Stimulated activated CD8-positive, alpha-beta memory T cell treated with anti-CD3 and anti-CD28 coated beads, Interleukin-7, amount 100 ng/mL, for 48 hours (primary cell): ENCODE measurements around the gene CDKN1C.

Experiments used
- DNase-seq, 2 donors: peaks; one replicate each; pipeline ENCODE4 v3.0.0-alpha.2; 2020; ENCODE audit warnings: low read depth in 1 of 2; ENCODE audit errors: extremely low read depth in 1 of 2

The CDKN1C gene

GRCh38 chr11:2890466-2891294, 5.1 kb upstream of the CDKN1C start:
- no peak for DNase-seq

GRCh38 chr11:2889362-2890273, 4.0 kb upstream of the CDKN1C start:
- DNase-seq: no peak

- DNase-seq: peak; percentile 58 to 75
These were observed 2.8 kb upstream of the CDKN1C start for GRCh38 chr11:2888266-2888968.

DNA sequence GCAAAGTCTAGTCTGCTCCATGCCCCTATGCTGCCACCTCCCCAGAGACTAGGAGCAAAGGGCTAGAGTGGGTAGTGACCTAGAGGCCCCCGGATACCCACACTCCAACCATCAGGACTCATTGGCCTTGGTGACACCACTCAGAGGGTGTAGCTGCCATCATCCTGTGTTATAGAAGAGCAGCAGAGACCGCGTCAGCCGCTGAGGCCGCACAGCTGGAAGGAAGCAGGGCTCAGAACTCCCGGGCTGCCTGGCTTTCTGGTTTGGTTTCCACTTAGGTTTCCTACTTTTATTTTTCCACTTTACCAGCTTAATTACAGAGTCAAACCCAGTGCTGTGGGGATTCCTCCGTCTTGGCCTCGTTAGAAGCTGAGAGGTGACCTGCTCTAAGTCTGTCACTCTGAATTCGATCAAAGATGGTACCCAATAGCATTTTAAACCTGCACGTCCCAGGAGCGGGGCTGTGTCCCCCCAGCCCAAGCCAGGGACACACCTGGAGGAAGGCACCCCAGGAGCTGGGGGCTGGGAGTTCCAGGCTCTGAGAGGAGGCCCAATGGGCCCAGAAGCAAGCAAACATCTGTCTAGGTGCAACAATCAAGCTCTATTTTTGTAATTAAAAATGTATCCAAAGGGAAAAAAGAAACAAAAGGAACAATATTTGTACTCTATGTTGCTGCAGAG, 2.1 kb upstream of the CDKN1C start:
- DNase-seq: no peak

GRCh38 chr11:2886936-2887335, 1.4 kb upstream of the CDKN1C start:
- DNase-seq: no peak

DNA sequence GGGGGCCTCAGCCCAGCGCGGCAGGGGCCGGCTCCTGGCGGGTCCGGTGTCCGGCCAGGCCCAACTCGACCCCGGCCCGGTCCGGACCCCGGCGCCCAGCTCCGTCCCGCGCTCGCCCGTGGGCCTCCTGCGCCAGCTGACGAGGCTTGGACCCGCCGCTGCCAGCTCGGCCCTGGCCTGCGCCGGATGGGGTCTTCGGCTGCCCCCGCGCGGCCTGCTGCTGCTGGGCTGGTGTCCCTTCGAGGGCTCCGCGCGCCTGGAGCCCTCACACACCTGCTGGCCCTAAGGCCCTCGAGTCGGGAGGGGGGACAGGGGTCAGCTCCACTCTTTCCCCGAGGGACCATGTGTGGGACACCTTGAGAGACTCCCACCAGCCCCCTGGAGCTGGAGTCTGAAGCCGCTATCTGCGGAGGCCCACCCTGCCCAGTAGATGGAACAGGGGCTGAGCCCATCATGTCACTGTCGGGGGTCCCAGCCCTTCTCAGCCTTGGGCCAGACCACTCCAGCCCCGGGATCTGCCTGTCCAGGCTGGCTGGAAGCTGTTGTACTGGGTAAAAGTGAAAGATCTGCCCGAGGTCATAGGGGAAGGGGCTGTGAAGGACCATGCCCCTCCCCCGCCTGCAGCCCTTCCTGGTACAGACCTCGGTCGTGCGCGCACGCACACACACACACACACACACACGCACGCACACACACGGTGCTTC, 768 bp upstream of the CDKN1C start:
- no peak for DNase-seq

DNA sequence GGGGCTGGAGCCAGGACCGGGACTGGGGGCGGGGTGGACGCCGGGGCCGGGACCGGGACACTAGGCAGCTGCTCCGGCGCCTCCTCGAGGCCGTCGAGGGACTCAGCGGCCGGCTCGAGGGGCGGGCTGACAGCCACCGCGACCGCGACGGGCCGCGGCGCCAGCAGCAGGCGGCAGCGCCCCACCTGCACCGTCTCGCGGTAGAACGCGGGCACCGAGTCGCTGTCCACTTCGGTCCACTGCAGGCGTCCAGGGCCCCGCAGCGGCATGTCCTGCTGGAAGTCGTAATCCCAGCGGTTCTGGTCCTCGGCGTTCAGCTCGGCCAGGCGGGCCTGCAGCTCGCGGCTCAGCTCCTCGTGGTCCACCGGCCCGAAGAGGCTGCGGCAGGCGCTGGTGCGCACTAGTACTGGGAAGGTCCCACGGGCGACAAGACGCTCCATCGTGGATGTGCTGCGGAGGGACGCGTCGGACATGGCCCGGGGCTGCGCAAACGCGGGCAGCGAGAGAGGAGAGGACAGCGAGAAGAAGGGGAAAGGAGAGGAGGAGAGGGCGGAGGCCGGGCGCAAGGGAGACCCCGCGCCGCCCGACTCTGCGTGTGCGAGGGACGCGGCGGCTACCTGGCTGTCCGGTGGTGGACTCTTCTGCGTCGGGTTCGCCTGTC, 428 bp downstream of the CDKN1C start:
- DNase-seq: no peak

DNA sequence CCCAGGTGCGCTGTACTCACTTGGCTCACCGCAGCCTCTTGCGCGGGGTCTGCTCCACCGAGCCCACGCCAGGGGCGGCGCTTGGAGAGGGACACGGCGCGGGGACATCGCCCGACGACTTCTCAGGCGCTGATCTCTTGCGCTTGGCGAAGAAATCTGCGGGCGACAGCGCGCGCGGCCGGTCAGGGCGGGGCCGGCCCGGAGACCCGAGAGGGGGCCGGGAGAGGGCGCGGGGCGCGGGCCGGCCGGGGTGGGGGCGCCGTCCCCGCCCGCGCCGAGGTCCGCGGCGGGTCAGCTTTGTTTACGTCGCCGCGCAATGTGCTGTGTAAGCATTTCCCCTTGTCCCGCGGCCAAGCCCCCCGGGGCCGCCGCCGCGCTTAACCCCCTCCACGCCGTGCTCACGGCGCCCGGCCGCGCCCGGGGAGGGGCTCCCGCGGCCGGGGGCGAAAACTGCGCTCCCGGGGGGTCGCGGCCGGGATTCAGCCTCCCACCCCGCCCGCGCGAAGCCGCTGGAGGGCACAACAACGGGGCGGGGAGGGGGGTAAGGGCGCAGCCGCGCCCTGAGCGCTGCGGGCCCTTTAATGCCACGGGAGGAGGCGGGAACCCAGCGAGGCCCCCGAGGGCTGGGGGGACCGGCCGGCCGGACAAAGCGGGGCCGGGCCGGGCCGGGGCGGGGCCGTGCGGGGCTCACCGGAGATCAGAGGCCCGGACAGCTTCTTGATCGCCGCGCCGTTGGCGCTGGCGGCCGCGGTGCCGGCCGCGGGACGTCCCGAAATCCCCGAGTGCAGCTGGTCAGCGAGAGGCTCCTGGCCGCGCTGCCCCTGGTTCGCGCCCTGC, 1.4 kb downstream of the CDKN1C start:
- DNase-seq: no peak

DNA sequence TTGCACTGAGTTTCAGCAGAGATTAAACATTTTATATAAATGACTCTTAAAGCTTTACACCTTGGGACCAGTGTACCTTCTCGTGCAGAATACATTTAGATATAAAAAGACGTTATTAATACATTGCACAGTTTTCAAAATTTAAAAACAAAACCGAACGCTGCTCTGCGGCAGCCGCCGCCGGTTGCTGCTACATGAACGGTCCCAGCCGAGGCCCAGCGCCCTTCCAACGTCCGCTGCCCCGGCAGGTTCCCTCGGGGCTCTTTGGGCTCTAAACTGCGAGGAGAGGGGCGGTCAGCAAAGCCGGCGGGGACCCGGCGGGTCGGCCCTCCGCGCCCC, 2.0 kb downstream of the CDKN1C start:
- DNase-seq: no peak

- DNase-seq: no peak
These were observed 3.0 kb downstream of the CDKN1C start for GRCh38 chr11:2882396-2883110.

DNA sequence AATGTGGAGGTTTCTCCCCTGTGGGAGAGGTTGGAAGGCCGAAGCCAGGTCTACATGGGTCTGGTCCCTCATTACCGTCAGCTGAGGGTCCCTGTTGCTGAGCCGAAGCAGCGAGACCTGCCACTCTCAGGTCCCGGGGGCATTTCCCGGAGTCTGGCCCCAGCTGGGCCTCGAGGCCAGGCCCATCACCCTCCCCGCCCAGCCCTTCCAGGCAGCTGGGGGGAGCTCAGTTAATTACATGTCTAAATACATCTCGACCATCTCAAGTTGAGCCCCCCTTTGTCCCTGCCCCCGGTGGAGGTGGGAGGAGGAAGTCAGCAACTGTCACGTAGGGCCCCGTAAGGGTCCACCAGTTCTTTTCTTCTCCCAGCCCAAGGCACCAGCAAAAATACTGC, 3.6 kb downstream of the CDKN1C start:
- no peak for DNase-seq

- no peak for DNase-seq
These were observed 4.2 kb downstream of the CDKN1C start for GRCh38 chr11:2881076-2881980.

- no peak for DNase-seq
These were observed 4.9 kb downstream of the CDKN1C start for GRCh38 chr11:2880646-2881045.

DNA sequence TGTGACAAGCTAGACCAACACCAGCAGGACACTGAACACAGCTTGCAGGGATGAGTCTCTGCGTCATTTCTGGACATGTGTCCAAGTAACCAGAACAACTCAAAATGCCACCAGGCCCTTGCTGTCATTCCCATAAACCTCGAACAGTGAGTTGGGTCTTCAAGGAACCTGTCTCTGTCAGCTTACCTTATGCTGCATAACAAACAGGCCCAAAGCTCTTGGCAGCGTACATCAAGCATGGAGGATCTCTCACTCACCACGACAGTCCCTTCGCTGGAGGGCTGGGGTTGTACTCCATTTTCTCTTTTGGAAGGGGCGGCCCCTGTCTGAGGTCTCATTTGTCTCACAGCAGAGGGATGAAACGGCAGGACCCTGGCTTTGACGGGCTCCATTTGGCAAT, 6.8 kb downstream of the CDKN1C start:
- DNase-seq: no peak

GRCh38 chr11:2877474-2877873, 8.1 kb downstream of the CDKN1C start:
- no peak for DNase-seq

- no peak for DNase-seq
These were observed 10.6 kb downstream of the CDKN1C start for GRCh38 chr11:2874963-2875362.

DNA sequence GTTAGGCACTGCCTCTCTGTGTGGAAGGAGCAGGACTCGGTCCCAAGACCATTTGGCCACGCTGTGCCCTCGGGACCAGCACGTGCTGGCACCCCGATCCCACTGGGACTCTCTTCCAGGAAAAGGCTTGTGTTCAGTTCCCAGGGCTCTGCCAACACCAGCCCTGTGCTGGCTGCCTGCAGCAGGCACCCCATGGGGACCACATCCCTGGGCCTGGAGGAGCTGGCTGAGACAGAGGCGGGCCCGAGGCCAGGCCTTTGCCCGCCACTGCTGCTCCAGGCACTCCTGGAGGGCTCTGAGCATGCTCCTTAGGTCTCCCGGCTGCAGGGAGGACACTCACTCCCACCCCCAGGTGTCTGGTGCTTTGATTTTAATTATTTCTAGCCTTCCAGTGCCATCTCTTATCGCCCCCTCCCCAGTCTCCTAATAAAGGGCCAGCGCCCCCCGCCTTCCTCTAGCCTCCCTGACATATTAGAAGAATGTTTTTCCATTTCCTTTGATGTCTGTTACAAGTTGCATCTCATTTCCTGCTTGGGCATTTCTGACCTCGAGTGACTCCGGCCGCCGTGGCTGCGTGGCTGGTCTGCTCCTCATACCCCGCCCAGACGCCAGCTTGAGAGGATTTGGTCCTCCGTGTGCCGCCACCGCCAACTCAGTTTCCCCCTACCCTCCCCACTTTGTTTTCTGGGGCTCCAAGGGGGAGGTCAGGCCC, 14.4 kb downstream of the CDKN1C start:
- DNase-seq: no peak
